HG03460 (cell line): ENCODE results near the gene PDCD4.
A peak's percentile ranks its signal among the peaks of the same experiment; 100 is the strongest.
"Not testable (repeated sequence)": the region's sequence is repeated elsewhere in the genome, so short reads cannot be mapped to it uniquely, and the experiment has no call there.

Source experiments
- ATAC-seq: cut with Tn5 transposase; IDR thresholded peaks from one replicate; pipeline ENCODE4 v1.9.1; 2021; ENCODE audit not compliant: unreplicated experiment

PDCD4 gene

DNA sequence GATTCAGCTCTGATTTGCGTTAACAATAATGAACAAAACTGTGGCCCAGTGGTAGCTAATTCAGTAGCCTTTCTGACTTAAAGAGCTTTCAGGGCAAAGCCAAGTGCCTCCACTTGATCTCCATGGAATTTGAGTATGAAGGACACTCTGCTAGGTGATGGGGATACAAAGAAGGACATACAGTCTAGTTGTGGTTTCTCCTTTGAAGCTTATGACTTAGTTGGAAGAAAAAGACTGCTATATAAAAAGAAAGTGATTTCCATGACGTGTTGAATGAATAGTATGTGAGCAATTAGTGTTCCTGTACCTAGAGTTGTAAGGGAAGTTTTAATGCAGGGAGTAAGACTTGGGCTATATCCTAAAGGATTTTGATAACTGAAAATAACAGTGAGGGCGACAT is 8.3 kb downstream of the PDCD4 start:
- ATAC-seq = no peak

DNA sequence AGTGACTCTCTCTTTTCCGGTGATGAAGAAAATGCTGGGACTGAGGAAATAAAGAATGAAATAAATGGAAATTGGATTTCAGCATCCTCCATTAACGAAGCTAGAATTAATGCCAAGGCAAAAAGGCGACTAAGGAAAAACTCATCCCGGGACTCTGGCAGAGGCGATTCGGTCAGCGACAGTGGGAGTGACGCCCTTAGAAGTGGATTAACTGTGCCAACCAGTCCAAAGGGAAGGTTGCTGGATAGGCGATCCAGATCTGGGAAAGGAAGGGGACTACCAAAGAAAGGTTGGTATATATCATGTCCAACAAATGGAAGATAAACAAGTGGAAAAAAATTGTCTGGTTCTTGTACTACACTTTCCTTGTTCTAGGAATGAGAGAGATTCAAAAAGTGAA is 9.5 kb downstream of the PDCD4 start:
- no peak for ATAC-seq

- ATAC-seq = no peak
These were observed 10.2 kb downstream of the PDCD4 start for GRCh38 chr10:110881905-110882304.

DNA sequence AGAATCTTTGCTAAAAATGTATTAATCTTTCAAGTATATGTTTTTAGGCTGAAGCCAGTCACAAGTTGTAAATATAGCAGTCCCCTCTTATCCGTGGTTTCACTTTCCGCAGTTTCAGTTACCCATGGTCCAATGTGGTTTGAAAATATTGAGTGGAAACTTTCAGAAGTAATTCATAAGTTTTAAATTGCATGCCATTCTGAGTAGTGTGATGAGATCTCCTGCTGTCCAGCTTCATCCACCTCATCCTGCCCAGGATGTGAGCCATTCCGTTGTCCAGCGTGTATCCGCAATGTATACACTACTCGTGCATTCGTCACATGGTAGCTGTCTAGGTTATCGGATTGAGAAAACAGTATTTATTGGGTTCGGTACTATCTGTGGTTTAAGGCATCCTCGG is 12.2 kb downstream of the PDCD4 start:
- no peak for ATAC-seq

- ATAC-seq = no peak
These were observed 14.4 kb downstream of the PDCD4 start for GRCh38 chr10:110885932-110886674.

GRCh38 chr10:110887560-110887959 is 15.8 kb downstream of the PDCD4 start:
- no peak for ATAC-seq

DNA sequence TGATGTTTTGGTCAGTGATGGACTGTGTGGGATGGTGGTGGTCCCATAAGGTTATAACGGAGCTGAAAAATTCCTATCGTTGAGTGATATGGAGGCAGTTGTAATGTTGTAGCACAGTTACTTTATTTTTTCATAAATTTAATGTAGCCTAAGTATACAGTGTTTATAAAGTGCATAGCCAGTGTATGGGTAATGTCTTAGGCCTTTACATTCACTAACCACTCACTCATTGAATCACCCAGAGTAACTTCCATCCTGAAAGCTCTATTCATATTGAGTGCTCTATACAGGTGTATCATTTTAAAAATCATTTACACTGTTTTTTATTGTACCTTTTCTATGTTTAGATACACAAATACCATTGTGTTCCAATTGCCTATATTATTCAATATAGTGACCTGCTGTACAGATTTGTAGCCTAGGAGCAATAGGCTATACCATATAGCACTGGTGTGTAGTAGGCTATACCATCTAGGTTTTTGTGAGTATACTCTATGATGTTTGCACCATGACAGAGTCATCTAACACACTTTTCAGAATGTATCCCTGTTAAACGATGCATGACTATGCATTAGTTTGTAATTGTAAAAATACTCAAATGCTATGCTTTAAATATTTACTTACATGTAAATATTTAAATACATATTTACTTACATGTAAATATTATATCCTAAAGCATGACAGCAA is 21.0 kb downstream of the PDCD4 start:
- ATAC-seq = no peak

DNA sequence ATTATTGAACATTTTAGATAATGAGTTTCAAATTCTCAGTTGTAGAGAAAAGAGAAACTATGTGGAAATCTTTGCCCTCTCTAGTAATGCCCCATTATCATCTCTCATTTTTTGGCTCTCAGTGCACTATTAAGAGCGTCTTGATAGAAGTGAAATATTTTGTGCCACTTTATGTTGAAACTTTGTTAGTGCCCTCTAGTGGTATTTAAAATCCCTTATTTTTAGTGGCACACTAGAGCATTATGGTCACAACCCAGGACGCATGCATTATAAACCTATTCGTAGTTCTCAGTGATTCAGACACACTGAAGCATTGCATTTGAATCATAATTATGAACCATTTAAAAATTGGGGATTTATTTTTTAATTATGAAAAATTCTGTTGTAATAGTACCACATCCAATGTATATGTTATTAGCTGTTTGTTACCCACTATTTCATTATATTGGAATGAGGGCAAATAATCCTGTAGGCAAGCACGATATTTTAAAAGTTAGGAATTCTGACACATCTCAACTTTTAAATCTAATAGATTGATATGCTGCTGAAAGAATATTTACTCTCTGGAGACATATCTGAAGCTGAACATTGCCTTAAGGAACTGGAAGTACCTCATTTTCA is 21.9 kb downstream of the PDCD4 start:
- ATAC-seq = no peak

- no peak for ATAC-seq
These were observed 25.5 kb downstream of the PDCD4 start for GRCh38 chr10:110897184-110897583.

- no peak for ATAC-seq
These were observed 26.7 kb downstream of the PDCD4 start for GRCh38 chr10:110898391-110898790.

DNA sequence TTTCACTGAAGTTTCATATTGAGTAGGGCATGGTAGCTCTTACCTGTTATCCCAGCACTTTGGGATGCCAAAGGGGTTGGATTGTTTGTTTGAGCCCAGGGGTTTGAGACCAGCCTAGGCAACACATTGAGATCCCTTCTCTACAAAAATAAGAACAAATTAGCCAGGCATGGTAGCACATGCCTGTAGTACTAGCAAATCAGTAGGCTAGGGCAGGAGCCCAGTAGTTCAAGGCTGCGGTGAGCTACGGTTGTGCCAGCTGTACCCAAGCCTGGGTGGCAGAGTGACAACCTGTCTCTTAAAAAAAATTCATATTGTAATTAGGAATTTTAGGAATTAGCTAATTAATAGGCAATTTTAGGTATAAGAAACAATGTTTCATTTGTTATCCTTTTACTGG is 29.3 kb downstream of the PDCD4 start:
- ATAC-seq = no peak

DNA sequence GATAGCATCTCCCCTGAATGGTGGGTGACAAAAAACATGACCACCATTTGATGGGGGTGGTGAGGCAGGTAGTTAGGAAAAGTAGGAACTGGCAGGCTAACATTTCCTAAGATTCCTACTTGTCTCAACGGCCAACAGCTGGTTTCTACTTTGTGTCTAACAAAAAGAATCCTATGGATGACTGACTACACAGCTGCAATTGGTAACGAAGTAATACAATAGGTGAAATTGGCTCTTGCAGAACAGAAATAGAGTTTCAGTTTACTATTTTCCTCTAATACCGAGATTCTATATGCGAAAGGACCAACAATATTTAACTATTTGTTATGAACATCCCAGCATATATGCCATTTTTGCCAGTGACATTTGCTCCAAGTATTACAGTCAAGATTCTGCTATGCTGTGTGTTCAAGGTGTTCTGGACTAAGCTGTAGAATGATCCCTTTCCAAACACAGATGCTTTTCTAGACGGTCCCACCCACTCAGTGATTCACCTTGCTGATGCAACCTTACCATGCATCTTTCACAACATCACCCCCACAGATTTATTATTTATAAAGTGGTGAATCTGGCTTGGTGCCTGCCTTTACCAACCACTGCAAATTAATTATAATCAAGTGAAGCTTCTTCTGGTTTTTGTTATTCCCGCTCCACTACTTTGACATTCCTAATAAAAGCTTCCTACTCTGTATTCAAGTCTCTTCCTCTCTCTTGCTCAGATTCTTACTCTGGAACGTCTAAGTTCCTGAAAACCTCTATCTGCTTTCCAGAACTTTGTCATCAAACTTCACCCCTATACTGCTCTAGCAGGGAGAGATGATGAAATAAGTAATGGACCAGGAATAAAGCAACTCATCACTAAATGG is 30.5 kb downstream of the PDCD4 start:
- ATAC-seq = no peak

GRCh38 chr10:110903280-110904278 is 31.9 kb downstream of the PDCD4 start:
- ATAC-seq = peak; percentile 58

GRCh38 chr10:110910138-110910537 is 38.4 kb downstream of the PDCD4 start:
- ATAC-seq = no peak

GRCh38 chr10:110912374-110912773 is 40.6 kb downstream of the PDCD4 start:
- ATAC-seq = no peak

GRCh38 chr10:110914431-110914830 is 42.7 kb downstream of the PDCD4 start:
- ATAC-seq = no peak

DNA sequence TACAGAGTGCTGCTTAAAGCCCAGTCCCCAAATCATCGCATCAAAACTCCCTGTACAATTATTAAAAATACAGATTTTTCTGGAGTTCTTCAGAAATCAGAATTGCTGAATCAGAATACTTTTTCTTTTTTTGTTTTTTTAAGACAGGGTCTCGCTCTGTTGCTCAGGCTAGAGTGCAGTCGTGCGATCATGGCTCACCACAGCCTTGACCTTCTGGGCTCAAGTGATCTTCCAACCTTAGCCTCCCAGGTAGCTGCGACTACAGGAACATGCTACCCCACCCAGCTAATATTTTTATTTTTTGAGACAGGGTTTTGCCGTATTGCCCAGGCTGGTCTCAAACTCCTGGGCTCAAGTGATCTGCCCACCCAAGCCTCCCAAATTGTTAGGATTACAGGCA is 43.3 kb downstream of the PDCD4 start:
- no peak for ATAC-seq

- not testable (repeated sequence) for ATAC-seq
These were observed 43.9 kb downstream of the PDCD4 start for GRCh38 chr10:110915600-110915999.

DNA sequence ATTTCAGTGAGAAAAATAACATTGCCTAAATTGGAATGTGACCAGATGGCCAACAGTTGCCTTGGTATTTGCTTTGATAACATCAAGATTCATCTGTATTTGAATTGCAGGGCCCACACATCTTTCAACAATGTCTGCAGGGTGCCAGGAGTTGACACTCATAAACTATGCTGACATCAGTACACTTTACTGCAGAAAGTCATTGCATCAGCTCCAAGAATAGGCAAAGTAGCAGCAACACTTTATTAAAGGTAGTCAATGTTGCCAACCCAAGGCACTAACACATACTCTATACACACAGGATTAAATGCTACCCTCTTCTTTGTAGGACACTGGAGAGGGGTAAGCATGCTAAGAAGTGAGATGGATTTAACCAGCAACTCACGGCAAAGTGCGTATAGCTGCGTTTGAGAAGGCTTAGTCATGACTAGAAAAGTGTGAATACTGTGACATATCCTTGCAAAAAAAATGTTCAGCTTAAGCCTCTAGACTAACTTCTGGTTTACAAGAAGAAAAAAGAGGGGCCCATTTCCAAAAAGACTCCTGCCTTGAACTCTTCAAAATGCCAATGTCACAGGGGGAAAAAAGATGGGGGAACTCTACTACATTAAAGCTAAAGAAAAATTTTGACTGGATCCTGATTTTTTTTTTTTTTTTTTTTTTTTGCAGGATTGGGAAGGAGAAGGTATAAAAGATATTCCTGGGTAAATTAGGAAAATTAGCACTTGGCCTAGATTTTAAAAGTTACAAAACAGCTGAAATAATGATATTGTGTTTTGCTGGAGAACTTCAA is 45.0 kb downstream of the PDCD4 start:
- no peak for ATAC-seq
